Measurements from ENCODE around the gene PPP1R3F.

DNA sequence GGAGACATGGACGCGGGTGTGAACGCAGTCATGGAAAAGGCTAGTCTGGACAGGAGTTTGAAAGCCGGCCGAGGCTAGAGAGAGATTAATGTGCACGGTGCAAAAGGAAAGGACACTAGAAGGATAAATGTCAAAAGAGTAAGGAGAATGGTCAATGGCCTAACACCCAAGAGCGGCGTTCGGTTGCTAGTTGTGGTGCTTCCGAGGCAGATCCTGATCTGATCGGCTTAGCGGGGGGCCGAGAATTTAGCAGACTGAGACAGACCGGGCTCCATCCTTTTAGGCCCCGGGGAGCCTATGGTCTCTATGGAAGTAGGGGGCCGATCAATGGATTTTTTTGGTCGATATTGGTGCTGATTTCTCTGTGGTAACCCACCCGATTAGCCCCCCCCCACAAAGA lies 40.8 kb downstream of the PPP1R3F start:
- no peak for TF ChIP-seq POLR2A (IDR thresholded peaks at IDR 0.05)
- no peak for TF ChIP-seq CTCF (IDR thresholded peaks at IDR 0.05 in 4 of 5, conservative IDR thresholded peaks at IDR 0.05 in 1 of 5)

Data from gastrocnemius medialis (tissue), 4 donors.